WI38 (cell line): Measurements from ENCODE around the gene MYRF.

Experiments
- H3K4me3 ChIP-seq: 2 replicates; pipeline ENCODE4 v1.5.1; 2011; ENCODE audit warnings: low read depth, mild to moderate bottlenecking, control low read depth, low read length
- TF ChIP-seq, protein P1 (sequence below): IDR thresholded peaks from 2 replicates; pipeline ENCODE4 v1.5.1; 2012; ENCODE audit warnings: low read depth, mild to moderate bottlenecking, control low read depth, low read length

Gene MYRF

GRCh38 chr11:61713906-61714305 is 38.5 kb upstream of the MYRF start:
- no peak overlapping the region for H3K4me3 ChIP-seq
- TF ChIP-seq, protein P1, sequence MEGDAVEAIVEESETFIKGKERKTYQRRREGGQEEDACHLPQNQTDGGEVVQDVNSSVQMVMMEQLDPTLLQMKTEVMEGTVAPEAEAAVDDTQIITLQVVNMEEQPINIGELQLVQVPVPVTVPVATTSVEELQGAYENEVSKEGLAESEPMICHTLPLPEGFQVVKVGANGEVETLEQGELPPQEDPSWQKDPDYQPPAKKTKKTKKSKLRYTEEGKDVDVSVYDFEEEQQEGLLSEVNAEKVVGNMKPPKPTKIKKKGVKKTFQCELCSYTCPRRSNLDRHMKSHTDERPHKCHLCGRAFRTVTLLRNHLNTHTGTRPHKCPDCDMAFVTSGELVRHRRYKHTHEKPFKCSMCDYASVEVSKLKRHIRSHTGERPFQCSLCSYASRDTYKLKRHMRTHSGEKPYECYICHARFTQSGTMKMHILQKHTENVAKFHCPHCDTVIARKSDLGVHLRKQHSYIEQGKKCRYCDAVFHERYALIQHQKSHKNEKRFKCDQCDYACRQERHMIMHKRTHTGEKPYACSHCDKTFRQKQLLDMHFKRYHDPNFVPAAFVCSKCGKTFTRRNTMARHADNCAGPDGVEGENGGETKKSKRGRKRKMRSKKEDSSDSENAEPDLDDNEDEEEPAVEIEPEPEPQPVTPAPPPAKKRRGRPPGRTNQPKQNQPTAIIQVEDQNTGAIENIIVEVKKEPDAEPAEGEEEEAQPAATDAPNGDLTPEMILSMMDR: no peak

DNA sequence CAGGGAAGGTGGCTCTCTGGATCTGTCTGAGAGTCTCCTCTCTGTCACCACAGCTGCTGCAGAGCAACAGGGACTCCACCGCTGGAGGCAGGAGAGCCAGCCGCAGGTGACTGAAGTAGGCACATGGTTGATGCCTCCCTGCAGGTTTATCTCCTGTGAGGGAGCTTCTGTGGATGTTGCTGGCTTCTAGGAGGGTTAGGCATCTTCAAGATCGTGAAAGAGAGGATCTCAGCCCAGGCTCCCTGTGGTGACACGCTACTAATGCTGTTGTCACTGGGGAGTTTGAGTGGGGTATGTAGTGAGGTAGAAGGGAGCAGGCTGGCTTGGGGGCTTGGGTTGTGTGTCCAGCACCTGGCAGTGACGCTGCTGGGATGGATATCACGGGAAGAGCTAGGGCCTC is 38.1 kb upstream of the MYRF start:
- TF ChIP-seq, protein P1: no peak
- H3K4me3 ChIP-seq: no peak overlapping the region

- TF ChIP-seq, protein P1: no peak
- no peak overlapping the region for H3K4me3 ChIP-seq
Measured at GRCh38 chr11:61714916-61715315, 37.5 kb upstream of the MYRF start.

DNA sequence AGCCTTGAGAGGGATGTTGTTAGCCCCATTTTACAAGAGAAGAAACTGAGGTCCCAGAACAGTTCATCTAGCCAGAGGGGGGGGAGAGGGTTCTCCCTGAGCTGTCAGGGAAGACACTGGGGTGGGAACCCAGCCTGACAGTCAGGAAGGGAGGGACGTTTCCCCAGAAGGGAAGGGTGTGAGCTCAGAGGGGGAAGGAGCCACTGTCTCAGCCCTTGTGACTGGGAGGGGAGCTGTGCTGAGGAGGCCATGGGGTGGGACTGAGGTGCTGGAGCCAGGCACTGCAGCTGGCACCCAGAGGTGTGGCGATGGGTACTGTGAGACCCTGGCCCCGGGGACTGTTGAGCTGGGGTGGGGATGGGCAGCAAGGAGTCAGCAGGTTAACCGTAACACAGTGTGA is 36.6 kb upstream of the MYRF start:
- H3K4me3 ChIP-seq: no peak overlapping the region
- TF ChIP-seq, protein P1: no peak

DNA sequence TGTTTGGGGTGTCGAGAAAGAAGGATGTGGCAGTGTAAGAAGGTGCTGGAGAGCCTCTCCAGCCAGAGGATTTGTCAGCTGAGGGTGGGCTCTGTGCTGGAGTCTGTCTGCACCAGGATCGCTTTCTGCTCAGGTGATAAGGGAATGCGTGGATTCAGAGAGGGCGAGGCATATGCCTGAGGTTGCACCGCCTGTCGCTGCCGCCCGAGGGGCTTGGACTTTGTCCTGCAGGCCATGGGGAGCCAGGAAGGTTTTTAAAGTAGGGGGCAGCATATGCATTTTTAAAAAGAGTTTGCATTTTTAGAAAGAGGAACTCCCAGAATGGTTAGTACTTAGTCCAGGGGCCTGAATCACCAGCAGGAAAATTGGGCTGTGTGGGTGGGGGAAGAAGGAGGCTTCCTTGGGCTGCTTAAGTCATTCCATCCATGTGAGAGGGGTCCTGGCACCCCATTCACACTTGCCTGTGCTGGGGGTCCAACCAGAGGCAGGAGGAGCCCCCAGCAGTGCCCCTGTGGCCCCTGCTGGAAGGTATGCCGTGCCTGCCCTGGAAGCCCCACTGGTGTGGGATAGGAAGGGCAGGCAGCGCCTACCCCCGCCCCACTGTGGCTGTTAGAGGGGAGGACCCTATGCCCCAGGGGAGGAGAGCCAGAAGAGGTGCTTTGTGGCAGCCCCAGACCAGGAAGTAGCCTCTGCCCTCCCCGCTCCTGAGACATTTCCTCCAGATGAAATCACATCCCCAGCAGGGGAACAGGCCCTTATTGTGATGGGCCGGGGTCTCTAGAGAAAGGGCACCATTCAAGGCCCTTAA is 35.8 kb upstream of the MYRF start:
- no peak overlapping the region for H3K4me3 ChIP-seq
- TF ChIP-seq, protein P1: no peak

DNA sequence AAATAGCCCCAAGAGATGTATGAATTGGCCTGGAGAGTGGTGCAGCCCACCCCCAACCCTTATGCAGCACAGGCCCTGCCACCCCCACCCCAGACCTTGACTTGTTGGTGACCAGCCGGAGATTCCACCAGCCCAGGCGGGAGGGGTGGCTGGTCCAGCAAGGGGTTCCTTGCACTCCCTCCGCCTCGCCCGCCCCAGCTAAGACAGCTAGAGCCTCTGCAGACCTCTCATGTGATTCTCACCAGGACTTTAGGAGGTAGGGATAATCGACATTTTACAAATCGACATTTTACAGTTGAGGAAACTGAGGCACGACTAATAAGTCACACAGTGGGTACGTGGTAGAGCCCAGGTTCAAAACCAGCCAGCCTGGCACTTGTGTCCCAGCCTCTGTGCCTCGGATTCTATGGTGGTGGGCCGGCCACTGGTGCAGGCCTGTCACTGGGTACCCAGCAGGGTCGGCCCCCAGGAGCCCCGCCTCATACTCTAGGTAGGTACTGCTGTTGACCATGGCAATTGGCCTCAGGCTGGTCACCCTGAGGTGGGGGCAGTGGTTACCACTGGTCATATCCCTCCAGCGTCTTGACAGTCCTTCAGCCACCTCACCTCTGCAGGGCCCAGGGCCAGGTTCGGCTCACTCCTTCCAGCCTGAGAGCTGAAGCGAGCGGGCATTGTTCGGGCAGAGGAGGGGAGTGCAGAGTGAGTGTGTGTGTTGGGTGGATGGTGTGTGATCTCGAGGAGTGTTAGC is 35.0 kb upstream of the MYRF start:
- TF ChIP-seq, protein P1: no peak
- H3K4me3 ChIP-seq: no peak overlapping the region

DNA sequence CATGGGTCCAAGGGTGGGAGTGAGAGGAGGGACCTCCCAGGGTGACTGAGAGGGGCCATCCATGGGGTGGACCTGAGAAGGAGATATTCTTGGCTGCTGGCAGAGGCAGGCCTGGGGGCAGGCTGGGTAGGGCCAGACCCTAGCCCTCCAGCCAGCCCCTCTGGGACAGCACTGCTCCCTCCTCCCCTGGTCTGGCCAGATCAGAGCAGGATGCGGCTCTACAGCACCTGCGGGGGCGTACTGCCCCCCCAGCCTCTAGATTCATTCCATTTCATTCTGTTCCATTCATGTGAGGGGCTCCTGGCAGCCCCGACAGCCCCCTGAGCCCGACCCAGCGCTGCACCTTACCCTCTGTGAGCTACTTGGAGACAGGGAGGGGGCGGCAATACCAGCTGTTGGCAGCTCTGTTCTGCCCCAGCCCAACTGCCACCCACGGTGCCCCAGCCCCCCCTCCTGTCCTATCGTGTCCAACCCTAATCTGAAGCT is 34.3 kb upstream of the MYRF start:
- H3K4me3 ChIP-seq: peak overlapping the region; percentile 29; the same call in 1 of the 2 replicates
- TF ChIP-seq, protein P1: no peak
